Retinal pigment epithelial cell (primary cell): ENCODE data around the gene RAD51.
A peak's percentile ranks its signal among the peaks of the same experiment; 100 is the strongest.

Experiments
- DNase-seq: peaks from one replicate; pipeline ENCODE4 v3.0.0-alpha.2; 2010; ENCODE audit warnings: low read depth
- H3K4me3 ChIP-seq: 2 replicates; pipeline ENCODE4 v1.5.1; 2011; ENCODE audit warnings: mild to moderate bottlenecking, low read length, control low read depth, moderate library complexity
- CTCF ChIP-seq: conservative IDR thresholded peaks from 2 replicates; pipeline ENCODE4 v1.5.1; 2011; ENCODE audit warnings: low read depth, low read length, control low read depth, inconsistent platforms

The RAD51 gene

GRCh38 chr15:40762919-40763800 lies 68.2 kb downstream of the RAD51 start:
- H3K4me3 ChIP-seq: peak overlapping the region; percentile 52
- no peak for DNase-seq
- TF ChIP-seq CTCF: no peak

GRCh38 chr15:40763801-40764628 lies 69.0 kb downstream of the RAD51 start, which contains the start of gene GCHFR:
TSS of gene GCHFR (plus strand) at chr15:40764068. CDS start at chr15:40764181, 113 bp downstream.
- DNase-seq: no peak
- TF ChIP-seq CTCF: peak; percentile 22
- H3K4me3 ChIP-seq: peak within 1 kb of the TSS; percentile 52

GRCh38 chr15:40764629-40765103 lies 69.7 kb downstream of the RAD51 start:
- no peak for DNase-seq
- peak overlapping the region; percentile 52 for H3K4me3 ChIP-seq
- no peak for TF ChIP-seq CTCF

- no peak for DNase-seq
- no peak overlapping the region for H3K4me3 ChIP-seq
- TF ChIP-seq CTCF: no peak
These were observed 71.3 kb downstream of the RAD51 start for GRCh38 chr15:40766194-40766815.

- DNase-seq: no peak
- no peak overlapping the region for H3K4me3 ChIP-seq
- TF ChIP-seq CTCF: no peak
These were observed 72.2 kb downstream of the RAD51 start for GRCh38 chr15:40766906-40767837.
